Measurements from ENCODE around the gene FAM50B. TPM values are rescaled to one million over a fixed set of nuclear protein-coding genes. Genes with fewer than 3 reads are reported as not detected.

The FAM50B gene
- total RNA-seq, 1 donor from 2014 or later: 23.2 TPM

DNA sequence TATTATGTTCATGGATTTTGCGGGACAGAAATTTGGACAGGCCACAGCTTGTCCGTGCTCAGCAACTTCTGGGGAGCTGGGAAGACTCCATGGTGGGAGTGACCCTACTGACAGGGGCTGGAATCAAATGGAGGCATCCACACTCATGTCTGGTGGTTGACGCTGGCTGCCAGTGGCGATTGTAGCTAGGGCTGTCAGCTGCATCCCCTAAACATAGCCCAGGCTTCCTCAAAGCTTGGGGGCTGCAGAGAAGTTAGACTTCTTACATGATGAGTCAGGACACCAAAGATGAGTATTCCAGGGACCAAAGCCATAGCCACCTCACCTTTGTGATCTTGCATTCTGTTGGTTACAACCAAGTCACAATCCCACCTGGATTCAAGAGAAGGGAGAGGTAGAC is 18.4 kb upstream of the FAM50B start:
- Histone ChIP-seq H3K4me1 (peaks cover 14% of the 10 kb centered on the region), H3K27ac (replicated peaks) (no peak overlapping the region), H3K9me3 (replicated peaks) (no peaks in the 10 kb centered on the region), H3K27me3 (ENCODE audit: low read depth) (no peaks in the 10 kb centered on the region), H3K36me3 (no peaks in the 10 kb centered on the region), H3K4me3 (no peak overlapping the region)
- intact Hi-C loops (cut with micrococcal nuclease): no loop called here
- TF ChIP-seq, protein P1, sequence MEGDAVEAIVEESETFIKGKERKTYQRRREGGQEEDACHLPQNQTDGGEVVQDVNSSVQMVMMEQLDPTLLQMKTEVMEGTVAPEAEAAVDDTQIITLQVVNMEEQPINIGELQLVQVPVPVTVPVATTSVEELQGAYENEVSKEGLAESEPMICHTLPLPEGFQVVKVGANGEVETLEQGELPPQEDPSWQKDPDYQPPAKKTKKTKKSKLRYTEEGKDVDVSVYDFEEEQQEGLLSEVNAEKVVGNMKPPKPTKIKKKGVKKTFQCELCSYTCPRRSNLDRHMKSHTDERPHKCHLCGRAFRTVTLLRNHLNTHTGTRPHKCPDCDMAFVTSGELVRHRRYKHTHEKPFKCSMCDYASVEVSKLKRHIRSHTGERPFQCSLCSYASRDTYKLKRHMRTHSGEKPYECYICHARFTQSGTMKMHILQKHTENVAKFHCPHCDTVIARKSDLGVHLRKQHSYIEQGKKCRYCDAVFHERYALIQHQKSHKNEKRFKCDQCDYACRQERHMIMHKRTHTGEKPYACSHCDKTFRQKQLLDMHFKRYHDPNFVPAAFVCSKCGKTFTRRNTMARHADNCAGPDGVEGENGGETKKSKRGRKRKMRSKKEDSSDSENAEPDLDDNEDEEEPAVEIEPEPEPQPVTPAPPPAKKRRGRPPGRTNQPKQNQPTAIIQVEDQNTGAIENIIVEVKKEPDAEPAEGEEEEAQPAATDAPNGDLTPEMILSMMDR (IDR thresholded peaks at IDR 0.05; ENCODE audit: borderline replicate concordance): no peak
- no peak for DNase-seq

GRCh38 chr6:3831761-3832530 is 17.2 kb upstream of the FAM50B start:
- peak overlapping the region; percentile 49 for H3K27ac ChIP-seq (replicated peaks)
- intact Hi-C loops (cut with micrococcal nuclease): no loop called here
- TF ChIP-seq, protein P1 (IDR thresholded peaks at IDR 0.05; ENCODE audit: borderline replicate concordance): no peak

DNA sequence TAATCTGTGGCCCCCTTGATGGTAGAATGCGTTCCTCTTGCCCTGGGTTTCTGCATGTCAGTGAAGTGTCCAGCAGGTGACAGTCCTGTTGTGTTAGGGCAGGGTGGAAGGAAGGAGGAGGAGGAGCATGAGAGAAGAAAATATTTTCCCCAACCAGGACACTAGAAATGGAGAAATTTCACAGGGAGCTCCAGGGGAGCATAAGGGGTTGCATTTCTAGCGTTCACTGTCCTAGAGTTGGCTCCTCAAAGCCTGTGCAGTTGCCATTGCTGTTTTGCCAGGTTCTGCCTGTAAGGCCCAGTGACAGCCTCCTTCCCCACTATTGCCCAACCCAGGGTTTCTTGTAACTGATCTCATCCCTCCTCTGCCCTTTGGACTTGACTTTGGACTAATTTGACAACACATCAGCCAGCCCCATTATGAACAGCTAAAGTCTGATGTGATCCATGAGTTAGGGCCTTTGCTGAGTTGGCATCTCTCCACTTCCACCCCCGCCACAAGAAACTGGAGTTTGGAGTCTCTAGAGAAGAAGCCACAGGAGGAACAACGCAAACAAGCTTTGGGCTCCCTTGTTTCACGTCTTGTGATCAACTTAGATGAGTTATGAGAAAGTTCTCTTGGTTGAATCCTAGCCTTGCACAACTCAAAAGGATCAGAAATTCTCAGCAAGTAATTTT is 14.0 kb upstream of the FAM50B start:
- no peaks in the 10 kb centered on the region for H3K9me3 ChIP-seq (replicated peaks)
- TF ChIP-seq, protein P1 (IDR thresholded peaks at IDR 0.05; ENCODE audit: borderline replicate concordance): peak; percentile 17
- H3K27me3 ChIP-seq (ENCODE audit: low read depth): no peaks in the 10 kb centered on the region
- H3K27ac ChIP-seq (replicated peaks): peak overlapping the region; percentile 59
- intact Hi-C loops (cut with micrococcal nuclease): no loop called here
- H3K4me3 ChIP-seq: no peak overlapping the region
- no peak for DNase-seq
- no peaks in the 10 kb centered on the region for H3K36me3 ChIP-seq
- H3K4me1 ChIP-seq: no peaks in the 10 kb centered on the region

More at GRCh38 chr6:3831761-3832530, 17.2 kb upstream of the FAM50B start:
- Histone ChIP-seq H3K27me3 (ENCODE audit: low read depth) (no peaks in the 10 kb centered on the region), H3K36me3 (no peaks in the 10 kb centered on the region), H3K4me3 (no peak overlapping the region), H3K9me3 (replicated peaks) (no peaks in the 10 kb centered on the region), H3K4me1 (peaks cover 3% of the 10 kb centered on the region)
- DNase-seq: no peak

- TF ChIP-seq, protein P1 (IDR thresholded peaks at IDR 0.05; ENCODE audit: borderline replicate concordance): no peak
- H3K36me3 ChIP-seq: no peaks in the 10 kb centered on the region
- no peak overlapping the region for H3K4me3 ChIP-seq
- H3K4me1 ChIP-seq: no peaks in the 10 kb centered on the region
- no peaks in the 10 kb centered on the region for H3K27me3 ChIP-seq (ENCODE audit: low read depth)
- no peaks in the 10 kb centered on the region for H3K9me3 ChIP-seq (replicated peaks)
- intact Hi-C loops (cut with micrococcal nuclease): no loop called here
- H3K27ac ChIP-seq (replicated peaks): peak overlapping the region; percentile 59
- no peak for DNase-seq
Measured at GRCh38 chr6:3835785-3836184, 13.4 kb upstream of the FAM50B start.

- Histone ChIP-seq H3K4me1 (peaks cover under 1% of the 10 kb centered on the region), H3K27me3 (ENCODE audit: low read depth) (no peaks in the 10 kb centered on the region), H3K4me3 (no peak overlapping the region), H3K36me3 (no peaks in the 10 kb centered on the region), H3K9me3 (replicated peaks) (no peaks in the 10 kb centered on the region), H3K27ac (replicated peaks) (no peak overlapping the region)
- TF ChIP-seq, protein P1 (IDR thresholded peaks at IDR 0.05; ENCODE audit: borderline replicate concordance): no peak
- DNase-seq: no peak
- intact Hi-C loops (cut with micrococcal nuclease): no loop called here
Measured at GRCh38 chr6:3836566-3836965, 12.6 kb upstream of the FAM50B start.

All from left ventricle myocardium inferior (tissue), 1 donor.